HG02763 (cell line): Measurements from ENCODE around the gene RGL4.
"Not testable (repeated sequence)": the region's sequence is repeated elsewhere in the genome, so short reads cannot be mapped to it uniquely, and the experiment has no call there.

ENCODE experiments used
- ATAC-seq: cut with Tn5 transposase; IDR thresholded peaks from one replicate; pipeline ENCODE4 v1.9.1; 2021; ENCODE audit warnings: mild to moderate bottlenecking, moderate library complexity; ENCODE audit not compliant: unreplicated experiment

RGL4 gene, protein sequence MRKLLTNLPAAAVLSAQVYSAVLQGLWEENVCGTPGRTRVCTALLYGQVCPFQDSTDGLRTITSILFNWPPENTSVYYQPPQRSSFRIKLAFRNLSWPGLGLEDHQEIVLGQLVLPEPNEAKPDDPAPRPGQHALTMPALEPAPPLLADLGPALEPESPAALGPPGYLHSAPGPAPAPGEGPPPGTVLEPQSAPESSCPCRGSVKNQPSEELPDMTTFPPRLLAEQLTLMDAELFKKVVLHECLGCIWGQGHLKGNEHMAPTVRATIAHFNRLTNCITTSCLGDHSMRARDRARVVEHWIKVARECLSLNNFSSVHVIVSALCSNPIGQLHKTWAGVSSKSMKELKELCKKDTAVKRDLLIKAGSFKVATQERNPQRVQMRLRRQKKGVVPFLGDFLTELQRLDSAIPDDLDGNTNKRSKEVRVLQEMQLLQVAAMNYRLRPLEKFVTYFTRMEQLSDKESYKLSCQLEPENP

DNA sequence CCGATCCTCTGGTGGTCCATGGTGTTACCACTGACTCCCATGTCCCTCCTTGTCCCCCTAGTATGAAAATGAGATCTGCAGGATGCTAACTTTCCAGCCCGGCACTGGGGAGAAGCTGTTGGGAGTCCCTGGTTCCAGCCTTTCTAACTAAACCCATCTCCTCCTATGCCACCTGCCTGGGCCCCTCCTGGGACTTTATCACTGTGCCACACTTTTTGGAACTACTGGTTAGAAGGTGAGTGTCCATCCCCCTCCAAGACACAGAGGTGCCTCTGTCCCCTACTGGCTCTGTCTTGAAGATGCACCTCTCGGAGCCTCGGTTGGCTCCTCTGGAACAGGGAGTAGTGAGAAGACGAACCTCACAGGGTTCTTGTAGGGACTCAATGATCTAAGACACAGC, at the start of gene RGL4:
RGL4 (plus strand) TSS at position 301 of the 400 bp plus-strand sequence. CDS start 1,018 bp downstream, outside the sequence.
- no peak for ATAC-seq

DNA sequence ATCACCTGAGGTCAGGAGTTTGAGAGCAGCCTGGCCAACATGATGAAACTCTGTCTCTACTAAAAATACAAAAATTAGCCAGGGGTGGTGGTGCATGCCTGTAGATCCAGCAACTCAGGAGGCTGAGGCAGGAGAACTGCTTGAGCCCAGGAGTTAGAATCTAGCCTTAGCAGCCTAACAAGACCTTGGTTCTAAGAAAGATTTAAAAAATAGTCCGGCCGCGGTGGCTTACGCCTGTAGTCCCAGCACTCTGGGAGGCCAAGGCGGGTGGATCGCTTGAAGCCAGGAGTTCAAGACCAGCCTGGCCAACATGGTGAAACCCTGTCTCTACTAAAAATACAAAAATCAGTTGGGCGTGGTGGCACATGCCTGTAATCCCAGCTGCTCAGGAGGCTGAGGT, 44.3 kb upstream of the RGL4 start:
- ATAC-seq = not testable (repeated sequence)

DNA sequence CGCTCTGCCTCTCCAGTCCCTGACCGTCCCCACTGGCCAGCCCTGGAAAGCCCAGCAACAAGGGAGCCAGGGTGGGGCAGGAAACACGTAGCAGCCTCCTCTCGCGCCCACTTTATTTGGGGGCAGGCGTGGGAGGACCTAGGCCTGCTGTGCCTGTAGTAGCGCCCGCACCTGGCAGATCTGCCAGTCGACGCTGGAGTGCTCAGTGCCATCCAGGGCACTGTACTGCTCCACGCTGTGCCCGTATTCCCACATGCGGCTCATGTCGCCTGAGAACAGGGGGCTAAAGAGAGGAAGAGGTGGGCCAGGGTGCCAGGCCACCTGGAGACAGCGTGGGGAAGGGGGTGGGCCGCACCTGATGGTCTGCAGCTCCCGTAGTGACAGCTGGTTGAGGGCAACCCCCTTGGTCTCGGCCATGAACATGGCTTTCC, 41.7 kb upstream of the RGL4 start:
- ATAC-seq = no peak

DNA sequence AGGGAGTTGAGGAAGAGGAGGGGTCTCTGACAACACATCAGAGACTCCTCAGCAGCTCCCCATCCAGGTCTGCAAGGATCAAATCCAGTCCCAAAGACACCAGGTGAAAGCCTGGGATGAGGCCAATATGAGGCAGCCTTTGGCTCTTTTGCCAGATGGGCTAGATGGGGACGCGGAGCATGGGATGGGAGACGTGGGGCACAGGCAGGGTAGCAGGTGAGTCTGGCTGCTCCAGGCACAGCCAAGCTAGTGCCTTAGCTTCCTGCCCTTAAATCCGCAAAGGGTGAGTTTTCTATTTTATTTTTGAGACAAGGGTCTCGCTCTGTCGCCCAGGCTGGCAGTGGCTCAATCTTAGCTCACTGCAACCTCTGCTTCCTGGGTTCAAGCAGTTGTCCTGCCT, 39.1 kb upstream of the RGL4 start:
- no peak for ATAC-seq

DNA sequence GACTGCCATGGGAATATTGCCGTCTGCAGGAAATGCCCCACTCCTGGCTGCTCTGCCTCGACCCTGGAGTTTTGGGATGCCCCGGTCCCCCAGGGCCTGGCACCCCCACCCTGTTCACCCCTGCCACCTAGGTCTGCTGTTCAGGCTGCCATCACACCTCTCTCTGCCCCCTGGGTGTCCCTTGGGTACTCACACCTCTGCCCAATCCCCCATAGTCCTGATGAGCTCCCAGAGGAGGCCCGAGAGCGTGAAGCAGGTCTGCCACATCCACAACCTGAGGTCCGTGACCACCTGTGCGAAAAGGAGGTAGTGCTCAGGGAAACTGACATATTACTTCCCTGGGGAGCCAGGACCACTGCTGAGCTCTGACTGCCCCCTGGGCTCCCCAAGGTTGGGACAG, 38.5 kb upstream of the RGL4 start:
- ATAC-seq = no peak

DNA sequence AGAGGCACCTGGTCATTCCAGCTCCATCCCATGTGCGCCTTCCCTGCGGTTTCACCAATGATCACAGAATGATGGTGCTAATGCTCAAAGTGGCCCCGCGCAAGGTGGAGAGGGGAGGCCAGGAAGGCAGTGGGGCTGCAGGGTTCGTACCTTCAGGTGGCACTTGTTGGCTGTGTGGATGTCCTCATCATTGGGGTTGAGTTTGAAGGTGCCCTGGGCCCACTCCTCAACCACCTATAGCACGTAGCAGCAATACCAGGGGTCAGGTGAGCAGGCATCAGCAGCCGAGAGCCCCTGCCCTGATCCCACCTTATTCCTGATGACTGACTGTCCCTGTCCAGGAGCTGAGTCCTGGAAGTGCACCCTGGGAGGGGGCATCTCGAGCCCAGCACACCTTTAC, 38.1 kb upstream of the RGL4 start:
- no peak for ATAC-seq

DNA sequence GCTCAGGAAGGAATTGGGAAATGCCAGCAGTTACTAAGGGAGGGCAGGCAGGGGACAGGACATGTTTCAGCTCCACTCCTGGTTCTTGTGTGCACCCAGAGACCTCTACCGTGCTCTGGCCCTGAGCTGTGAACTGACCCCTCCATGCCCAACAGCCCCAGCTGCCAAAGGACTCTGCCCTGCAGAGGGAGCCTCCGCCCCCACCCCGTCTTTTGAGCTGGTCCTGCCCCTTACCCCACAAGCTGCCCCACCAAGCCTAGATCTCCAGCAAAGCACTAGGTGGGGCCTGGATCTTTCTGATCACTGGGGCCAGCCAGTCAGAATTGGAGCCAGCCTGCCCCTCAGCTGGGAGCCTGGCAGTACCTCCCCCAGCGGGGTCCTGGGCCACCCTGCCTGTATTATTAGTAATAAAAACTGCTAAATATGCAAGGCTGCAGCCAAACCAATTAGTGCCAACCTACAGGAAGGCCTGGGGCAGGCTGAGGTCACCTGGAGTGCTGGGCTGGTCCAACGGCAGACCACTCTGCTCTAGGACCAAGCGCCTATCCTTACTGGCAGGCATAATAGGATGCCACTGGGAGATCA, 34.8 kb upstream of the RGL4 start:
- no peak for ATAC-seq

DNA sequence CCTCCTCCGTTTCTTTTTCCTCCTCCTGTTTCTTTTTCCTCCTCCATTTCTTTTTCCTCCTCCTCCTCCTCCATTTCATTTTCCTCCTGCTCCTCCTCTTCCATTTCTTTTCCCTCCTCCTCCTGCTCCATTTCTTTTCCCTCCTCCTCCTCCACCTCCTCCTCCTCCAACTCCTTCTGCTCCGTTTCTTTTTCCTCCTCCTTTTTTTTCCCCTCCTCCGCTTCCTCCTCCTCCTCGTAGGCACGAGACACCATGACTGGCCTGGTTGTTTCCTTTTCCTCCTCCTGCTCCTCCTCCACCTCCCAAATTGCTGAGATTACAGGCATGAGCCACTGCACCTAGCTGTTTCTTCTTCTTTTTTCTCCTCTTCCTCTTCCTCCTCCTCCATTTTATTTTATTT, 33.1 kb upstream of the RGL4 start:
- no peak for ATAC-seq

DNA sequence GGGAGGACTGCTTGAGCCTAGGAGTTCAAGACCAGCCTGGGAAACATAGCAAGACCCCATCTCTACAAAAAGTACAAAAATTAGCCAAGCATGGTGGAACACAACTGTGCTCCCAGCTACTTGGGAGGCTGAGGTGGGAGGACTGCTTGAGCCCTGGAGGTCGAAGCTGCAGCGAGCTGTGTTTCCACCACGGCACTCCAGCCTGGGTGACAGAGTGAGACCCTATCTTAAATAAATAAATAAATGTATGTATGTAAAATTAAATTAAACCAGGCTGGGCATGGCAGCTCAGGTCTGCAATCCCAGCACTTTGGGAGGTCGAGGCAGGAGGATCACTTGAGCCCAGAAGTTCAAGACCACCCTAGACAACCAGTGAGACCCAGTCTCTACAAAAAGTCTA, 30.4 kb upstream of the RGL4 start:
- ATAC-seq = not testable (repeated sequence)

DNA sequence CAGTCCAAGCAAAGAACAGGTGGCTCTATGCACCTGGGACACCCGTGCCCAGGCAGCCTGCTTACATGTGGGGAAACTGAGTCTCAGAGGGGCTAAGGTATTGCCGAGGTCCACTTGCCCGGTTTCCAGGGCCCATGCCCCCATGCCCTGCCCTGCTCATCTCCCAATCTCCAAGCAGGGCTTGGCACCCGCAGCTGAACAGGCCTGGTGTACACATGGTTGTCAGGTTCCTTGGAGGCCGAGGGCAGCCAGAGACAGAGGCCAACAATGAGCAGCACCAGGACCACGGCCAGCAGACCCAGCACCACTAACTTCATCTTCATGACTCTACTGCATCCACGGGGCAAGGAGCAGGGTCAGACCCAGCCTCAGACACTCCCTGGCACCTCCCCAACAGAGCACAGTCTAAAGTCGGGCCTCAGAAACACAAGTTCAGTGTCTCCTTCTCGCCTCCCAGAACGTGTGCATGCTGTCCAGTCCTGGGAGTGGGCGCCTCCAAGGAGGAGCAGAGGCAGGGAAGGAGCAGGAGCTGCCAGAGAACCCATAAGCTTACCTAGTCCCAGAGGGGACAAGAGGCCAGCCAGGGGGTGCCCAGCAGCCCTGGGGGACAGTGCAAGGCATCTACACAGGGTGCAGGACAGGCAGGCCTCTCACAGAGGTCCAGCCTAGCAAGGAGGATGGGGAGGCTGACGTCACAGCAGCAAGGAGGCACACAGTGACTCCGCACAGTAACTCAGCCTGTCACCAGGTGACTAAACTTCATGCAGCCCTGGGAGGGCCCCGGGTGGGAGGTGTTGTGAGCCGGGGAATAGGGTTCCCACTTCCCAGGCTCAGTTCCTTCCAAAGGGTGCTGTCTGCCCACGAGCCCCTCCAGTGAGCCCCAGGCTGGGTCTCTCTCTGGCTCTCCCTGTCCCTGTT, 20.2 kb upstream of the RGL4 start:
- no peak for ATAC-seq

DNA sequence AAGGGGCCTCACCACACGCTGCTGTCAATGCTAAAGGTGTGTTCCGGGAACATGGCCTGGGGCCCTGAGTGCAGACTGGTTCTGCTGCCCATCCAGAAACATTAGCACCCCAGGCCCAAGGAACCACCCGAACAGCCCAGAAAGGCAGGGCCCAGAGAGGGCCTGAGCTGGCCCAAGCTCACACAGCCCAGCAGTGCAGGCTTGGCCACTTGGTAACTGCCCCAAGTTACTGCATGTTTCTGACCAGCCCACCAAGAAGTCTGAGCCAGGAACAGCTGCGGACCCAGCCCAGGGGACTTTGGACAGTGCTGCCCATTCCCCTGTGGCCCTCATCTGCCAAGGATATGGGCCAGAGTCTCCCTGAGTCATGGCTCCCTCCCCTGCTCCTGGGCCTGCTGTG, 19.4 kb upstream of the RGL4 start:
- not testable (repeated sequence) for ATAC-seq

DNA sequence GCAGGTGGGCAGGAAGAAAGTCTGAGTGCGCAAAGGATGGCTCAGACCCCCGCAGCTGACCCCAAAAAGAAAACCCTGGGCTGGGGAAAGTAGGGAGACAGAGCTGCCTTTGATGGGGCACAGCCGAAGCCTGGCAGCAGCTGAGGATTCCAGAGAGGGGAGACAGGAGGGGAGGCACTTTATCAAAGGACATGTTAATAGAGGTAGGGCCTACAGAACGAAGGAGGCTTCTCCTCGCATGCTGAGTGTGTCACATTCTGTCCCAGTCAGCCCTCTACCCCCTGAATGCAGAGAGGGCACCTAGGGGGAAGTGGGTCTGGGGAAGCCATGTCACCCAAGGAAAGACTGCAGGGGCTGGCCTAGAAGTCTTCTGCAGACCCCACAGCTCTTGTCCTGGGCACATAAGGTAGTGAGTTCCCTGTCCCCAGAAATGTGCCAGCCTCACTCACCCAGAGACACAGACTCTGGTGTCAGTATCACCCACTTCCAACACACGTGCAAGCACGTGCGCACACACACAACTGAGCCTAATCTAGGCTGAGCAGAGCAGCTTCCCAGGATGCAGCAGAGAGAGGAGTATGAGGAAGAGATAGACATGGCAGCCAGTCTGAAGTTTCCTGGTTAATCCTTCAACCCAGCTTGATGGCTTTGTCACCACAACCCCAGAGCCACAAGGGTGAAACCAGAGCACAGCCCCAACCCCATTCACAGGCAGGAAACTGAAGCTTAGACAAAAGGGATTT, 18.3 kb upstream of the RGL4 start:
- not testable (repeated sequence) for ATAC-seq

DNA sequence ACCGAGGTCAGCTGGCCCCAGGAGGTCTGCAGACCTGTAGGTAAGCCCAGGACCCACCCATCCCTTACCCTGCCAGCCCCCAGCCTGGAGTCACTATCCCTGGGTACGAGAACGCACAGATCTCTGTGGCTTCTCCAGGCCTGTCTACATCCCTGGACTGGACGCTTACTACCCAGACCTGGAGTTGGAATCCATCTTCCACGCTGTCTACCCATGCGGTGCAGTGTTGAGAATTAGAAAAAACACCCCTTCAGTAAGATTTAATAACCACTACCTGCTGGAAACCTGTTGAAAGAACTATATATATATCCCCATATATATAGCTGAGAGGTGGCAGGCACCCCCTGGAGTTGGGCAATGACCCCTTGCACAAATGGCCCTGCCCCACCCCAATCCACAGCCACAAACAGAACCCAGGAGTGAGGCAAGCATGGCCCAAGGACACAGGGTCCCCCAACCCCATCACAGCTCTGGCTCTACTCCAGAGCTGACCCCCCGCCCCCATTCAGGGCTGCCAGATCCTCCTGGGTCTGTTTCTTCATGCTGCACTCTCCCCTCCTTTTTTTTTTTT, 17.7 kb upstream of the RGL4 start:
- no peak for ATAC-seq

DNA sequence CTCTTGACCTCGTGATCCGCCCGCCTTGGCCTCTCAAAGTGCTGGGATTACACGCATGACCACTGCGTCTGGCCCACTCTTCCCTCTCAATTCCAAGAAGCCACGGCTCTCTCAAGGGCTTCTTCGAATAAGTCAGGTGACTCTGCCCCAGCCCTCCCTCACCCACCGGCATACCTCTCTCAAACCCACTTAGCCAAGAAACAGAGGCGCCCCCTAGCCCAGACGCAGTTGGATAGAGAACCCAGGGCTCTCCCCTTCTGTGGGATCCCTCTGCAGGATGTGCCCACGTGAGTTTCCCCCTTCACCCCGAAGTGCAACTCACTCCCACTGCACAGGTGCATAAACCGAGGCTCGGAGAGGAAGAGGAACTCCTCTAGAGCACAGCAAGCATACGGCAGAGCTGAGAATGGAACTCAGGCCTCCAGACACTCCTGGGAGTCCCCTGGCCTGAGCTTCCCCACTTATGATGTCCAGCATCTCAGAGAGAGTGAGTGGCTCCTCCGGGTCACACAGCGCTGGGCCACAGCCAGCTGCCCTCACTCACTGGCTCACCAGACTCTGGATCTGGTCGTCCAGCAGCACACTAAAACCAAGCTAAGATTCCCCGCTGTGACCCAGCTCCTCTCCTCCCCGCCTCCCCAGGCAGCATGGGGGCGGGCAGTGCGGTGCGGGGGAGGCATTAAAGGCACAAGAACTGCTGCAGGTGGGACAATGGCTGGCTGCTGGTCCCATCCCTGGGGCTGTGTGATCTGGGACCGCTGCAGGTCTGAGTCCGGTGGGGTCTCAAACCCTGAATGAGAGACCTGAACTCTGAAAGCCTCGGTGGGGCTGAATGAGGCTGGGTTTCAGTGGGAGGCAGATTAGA, 16.8 kb upstream of the RGL4 start:
- ATAC-seq = no peak

DNA sequence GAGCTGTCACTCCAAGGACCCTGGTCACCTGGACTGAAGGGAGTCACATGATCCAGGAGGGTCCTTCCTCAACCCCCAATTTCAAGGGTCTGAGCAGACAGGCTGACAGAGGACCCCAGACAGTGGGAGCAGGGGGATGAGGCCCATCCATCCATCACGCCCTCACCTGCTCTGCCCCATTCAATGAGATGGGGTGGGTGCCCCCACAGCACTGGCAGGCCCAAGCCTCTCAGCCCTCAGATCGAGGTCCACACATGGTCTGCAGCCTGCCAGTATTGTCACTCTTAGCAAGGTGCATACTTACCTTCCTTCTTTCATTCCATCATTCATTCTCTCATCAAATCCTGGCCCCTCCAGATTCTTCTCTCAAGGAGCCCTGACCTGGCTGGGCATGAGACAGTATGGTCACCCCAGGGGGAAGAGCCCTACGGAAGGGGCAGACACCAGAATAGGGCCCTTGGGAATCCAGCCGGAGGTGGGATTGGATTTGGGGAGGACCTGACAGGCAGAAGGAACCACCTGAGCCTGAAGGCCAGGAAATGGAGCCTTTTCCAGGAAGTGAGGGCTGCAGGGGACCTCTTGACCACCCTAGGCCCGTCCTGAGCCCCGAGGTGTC, 15.8 kb upstream of the RGL4 start:
- ATAC-seq = not testable (repeated sequence)

DNA sequence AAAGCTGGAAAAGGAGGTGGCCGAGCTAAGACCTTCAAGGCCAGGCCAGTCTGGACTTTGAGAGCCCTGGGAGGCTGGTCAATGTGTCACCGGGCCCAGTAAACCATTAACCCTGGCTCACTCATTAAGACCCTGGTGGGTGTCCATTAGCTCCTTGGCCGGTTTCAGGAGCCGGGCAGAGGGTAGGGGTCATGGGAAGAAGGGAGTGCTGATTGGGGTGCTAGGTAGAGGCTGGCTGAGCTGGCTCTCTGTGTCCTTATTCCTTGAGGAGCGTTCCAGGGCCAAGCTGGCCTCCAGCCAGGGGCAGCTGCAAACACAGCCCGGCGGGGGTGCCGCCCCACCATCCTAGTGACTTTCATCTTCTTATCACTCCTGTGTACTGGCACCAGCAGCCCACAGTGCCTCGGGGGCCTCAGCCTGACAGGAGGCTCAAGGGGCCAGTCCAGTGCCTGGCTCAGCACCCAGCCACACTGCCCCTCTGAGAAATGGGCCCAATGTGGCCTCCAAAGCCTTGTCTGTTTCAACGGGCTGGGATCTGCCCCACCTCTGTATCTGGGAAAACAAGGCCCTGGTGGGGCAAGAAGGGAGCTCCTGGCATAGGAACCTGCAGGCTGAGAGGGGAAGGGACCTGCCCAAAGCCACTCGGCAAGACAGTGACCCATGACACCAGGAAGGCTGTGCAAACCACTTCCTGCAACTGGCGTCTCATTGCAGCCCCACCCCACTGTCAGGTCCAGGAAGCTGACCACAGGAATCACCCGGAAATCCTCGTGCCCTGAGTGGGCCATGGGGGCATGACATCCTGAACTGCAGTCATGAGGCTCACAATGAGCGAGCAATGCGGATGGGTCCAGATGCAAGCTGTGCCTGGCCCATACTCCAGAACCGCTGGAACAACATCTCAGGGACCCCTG, 15.1 kb upstream of the RGL4 start:
- ATAC-seq = no peak

DNA sequence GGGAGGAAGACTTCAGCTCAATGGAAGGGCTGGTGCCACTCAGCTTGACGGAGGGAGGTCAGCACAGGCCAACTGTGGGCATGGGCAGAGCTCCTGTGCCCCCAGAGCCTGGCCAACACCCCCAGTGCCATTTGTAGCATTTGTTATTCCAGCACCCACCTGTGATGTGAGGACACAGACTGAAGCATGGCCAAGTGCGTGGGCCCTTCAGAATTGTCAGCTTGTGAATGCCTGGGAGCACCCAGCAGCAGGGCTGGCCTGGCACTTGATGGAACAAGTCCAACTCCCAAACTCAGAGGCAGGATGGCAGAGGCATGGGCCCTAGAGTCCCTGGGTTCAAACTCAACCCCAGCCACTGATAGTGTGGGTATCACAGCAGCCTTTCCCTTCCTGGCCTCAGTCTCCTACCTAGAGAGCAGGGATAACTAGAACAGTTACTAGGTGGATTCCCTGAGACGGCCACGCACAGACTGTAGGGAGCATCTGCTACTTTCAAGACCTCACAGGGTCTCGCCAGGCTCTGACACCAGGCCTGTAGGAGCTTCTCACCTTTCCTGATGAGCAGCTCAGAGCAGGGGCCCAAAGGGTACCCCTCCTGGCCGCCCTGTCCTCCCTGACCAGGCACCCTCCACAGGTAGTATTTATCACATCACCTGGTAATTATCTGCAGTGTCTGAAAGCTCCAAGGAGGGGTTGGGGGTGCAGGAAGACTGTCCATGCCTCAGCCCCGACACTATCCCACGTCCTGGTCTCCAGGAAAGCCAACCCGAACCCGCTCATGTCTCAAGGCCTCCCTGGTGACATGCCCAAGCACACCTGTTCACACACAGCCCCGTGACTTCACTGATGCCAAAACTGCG, 13.7 kb upstream of the RGL4 start:
- ATAC-seq = not testable (repeated sequence)
